GM06990 (cell line): ENCODE measurements around the gene POLE.

Source experiments
- DNase-seq: peaks from one replicate; pipeline ENCODE4 v3.0.0-alpha.2; 2011; ENCODE audit not compliant: insufficient read length; ENCODE audit errors: extremely low read depth
- H3K27me3 ChIP-seq: replicated peaks from 2 replicates; pipeline ENCODE4 v1.6.0; 2011; ENCODE audit warnings: low read length; ENCODE audit not compliant: control insufficient read depth, insufficient read depth
- H3K36me3 ChIP-seq: 2 replicates; pipeline ENCODE4 v1.5.1; 2011; ENCODE audit warnings: low read length; ENCODE audit not compliant: control insufficient read depth, insufficient read depth
- H3K4me3 ChIP-seq: replicated peaks from 2 replicates; pipeline ENCODE4 v1.5.1; 2011; ENCODE audit warnings: low read depth, mild to moderate bottlenecking, control low read depth, low read length
- CTCF ChIP-seq: IDR thresholded peaks from 2 replicates; pipeline ENCODE4 v1.5.1; 2011; ENCODE audit warnings: low read length, control low read depth, mild to moderate bottlenecking, inconsistent platforms; ENCODE audit not compliant: insufficient read depth, poor library complexity, severe bottlenecking

Gene POLE

GRCh38 chr12:132585177-132585576, 102.0 kb downstream of the POLE start:
- Histone ChIP-seq H3K36me3 (peaks cover 2% of the 10 kb centered on the region), H3K27me3 (no peaks in the 10 kb centered on the region), H3K4me3 (no peak overlapping the region)
- no peak for TF ChIP-seq CTCF
- DNase-seq = no peak

- no peak for DNase-seq
- H3K4me3 ChIP-seq = no peak overlapping the region
- peaks cover 2% of the 10 kb centered on the region for H3K36me3 ChIP-seq
- no peak for TF ChIP-seq CTCF
- no peaks in the 10 kb centered on the region for H3K27me3 ChIP-seq
Measured at GRCh38 chr12:132584429-132584828, 102.7 kb downstream of the POLE start.

- Histone ChIP-seq H3K36me3 (peaks cover 2% of the 10 kb centered on the region), H3K4me3 (no peak overlapping the region), H3K27me3 (no peaks in the 10 kb centered on the region)
- no peak for TF ChIP-seq CTCF
- no peak for DNase-seq
Measured at GRCh38 chr12:132583736-132584135, 103.4 kb downstream of the POLE start.

- no peaks in the 10 kb centered on the region for H3K27me3 ChIP-seq
- no peak for TF ChIP-seq CTCF
- no peak overlapping the region for H3K4me3 ChIP-seq
- peaks cover 3% of the 10 kb centered on the region for H3K36me3 ChIP-seq
- no peak for DNase-seq
Measured at GRCh38 chr12:132583411-132583710, 103.8 kb downstream of the POLE start.

GRCh38 chr12:132582582-132583410, 104.3 kb downstream of the POLE start:
- H3K4me3 ChIP-seq = no peak overlapping the region

More at GRCh38 chr12:132582582-132583410, 104.3 kb downstream of the POLE start:
- Histone ChIP-seq H3K36me3 (peaks cover 4% of the 10 kb centered on the region), H3K27me3 (no peaks in the 10 kb centered on the region)
- DNase-seq = no peak
- no peak for TF ChIP-seq CTCF
